Kidney (tissue), 14 donors: ENCODE results near the gene GRIK3. TPM values are rescaled to one million over a fixed set of nuclear protein-coding genes. Genes with fewer than 3 reads are reported as not detected.

Experiments used
- DNase-seq, 5 donors: peaks; one replicate each; pipeline ENCODE4 v3.0.0-alpha.2; 2013 to 2020
- FAIRE-seq: peaks from 2 replicates; lab custom pipeline; 2012; peaks lifted over from hg19 to GRCh38; lab: Jason Lieb, UNC
- H3K27ac ChIP-seq, 2 donors: one replicate each; pipeline ENCODE4 v1.7.0; 2013; ENCODE audit warnings: low read depth in 2 of 2, low read length in 2 of 2, inconsistent platforms in 1 of 2
- H3K27me3 ChIP-seq: one replicate; pipeline ENCODE4 v1.7.1; 2013; ENCODE audit warnings: low read length, inconsistent platforms; ENCODE audit not compliant: control insufficient read depth, insufficient read depth
- H3K36me3 ChIP-seq, 3 donors: one replicate each; pipeline versions ENCODE4 v1.7.0 to v1.7.1; 2013; ENCODE audit warnings: low read length in 3 of 3, control low read depth in 1 of 3, inconsistent platforms in 1 of 3; ENCODE audit not compliant: insufficient read depth in 3 of 3, control insufficient read depth in 2 of 3
- H3K4me1 ChIP-seq, 3 donors: one replicate each; pipeline versions ENCODE4 v1.7.0 to v1.7.1; 2013; ENCODE audit warnings: low read length in 3 of 3, inconsistent platforms in 1 of 3, low read depth in 1 of 3; ENCODE audit not compliant: control insufficient read depth in 2 of 3, insufficient read depth in 2 of 3
- H3K4me3 ChIP-seq, 3 donors: one replicate each; pipeline versions ENCODE4 v1.7.0 to v1.8.1; 2013; ENCODE audit warnings: low read length in 3 of 3, control low read depth in 1 of 3, inconsistent platforms in 1 of 3
- H3K9ac ChIP-seq, 3 donors: one replicate each; pipeline versions ENCODE4 v1.7.0 to v1.7.1; 2013; ENCODE audit warnings: low read length in 3 of 3, control low read depth in 1 of 3, inconsistent platforms in 1 of 3
- H3K9me3 ChIP-seq, 3 donors: one replicate each; pipeline versions ENCODE4 v1.7.0 to v1.7.1; 2013; ENCODE audit warnings: low read length in 3 of 3, control low read depth in 1 of 3, inconsistent platforms in 1 of 3; ENCODE audit not compliant: control insufficient read depth in 2 of 3, insufficient read depth in 1 of 3
- CTCF ChIP-seq: IDR thresholded peaks from 3 replicates; pipeline ENCODE4 v1.5.1; 2012; ENCODE audit warnings: mild to moderate bottlenecking, moderate library complexity, borderline replicate concordance; ENCODE audit not compliant: insufficient read depth; ENCODE audit errors: extremely low read depth
- intact Hi-C: fragments of 100-400 bp; cut with DNase I; formaldehyde crosslinking; loops from one replicate; pipeline ENCODE4 v1.11.1; 2022
- polyA plus RNA-seq: library from polyadenylated mRNA; stranded (reverse); fragments of 350-450 nt; fragmentation: Illumina TruSeq; extraction: RNeasy Lipid Tissue Mini Kit (QIAGEN cat#74804); gene quantifications from one replicate; pipeline ENCODE4 v1.2.3, GENCODE V29; 2014; ENCODE audit warnings: low read depth, low replicate concordance; ENCODE audit not compliant: insufficient read depth
- total RNA-seq: library from RNA; stranded (reverse); fragmentation: NEBNext Ultra II Directional; extraction: Animal tissue kit (Norgen Biotek cat#: 25700); gene quantifications from one replicate; pipeline ENCODE4 v1.2.1, GENCODE V29; 2021
- donor health status: control.
- donor health status: control.
- donor health status: control.
- donor health status: control.
- donor health status: control.
- donor health status: DM: yes; HTN: yes; CAD: no.
- donor health status: Normal renal cell carcinoma (clear cell type).

GRIK3 gene
- total and polyA plus RNA-seq, 2 donors from 2014 or later, result 0.06 to 0.38 TPM

- H3K36me3 ChIP-seq, result no peaks in the 10 kb centered on the region
- DNase-seq, result no peak
- FAIRE-seq, result no peak
- TF ChIP-seq CTCF, result no peak
- no peaks in the 10 kb centered on the region for H3K4me1 ChIP-seq
- no peak overlapping the region for H3K27ac ChIP-seq
- H3K27me3 ChIP-seq, result no peaks in the 10 kb centered on the region
- H3K9ac ChIP-seq, result no peak overlapping the region
- no peaks in the 10 kb centered on the region for H3K9me3 ChIP-seq
- H3K4me3 ChIP-seq, result no peak overlapping the region
- intact Hi-C loops, result no loop called here
Observed at GRCh38 chr1:36794460-36794859, 239.9 kb downstream of the GRIK3 start.

GRCh38 chr1:36793452-36793851 is 240.9 kb downstream of the GRIK3 start:
- DNase-seq (no peak), FAIRE-seq (no peak)
- H3K4me3 ChIP-seq, result no peak overlapping the region
- H3K36me3 ChIP-seq, result no peaks in the 10 kb centered on the region
- intact Hi-C loops, result no loop called here
- TF ChIP-seq CTCF, result no peak
- H3K27ac ChIP-seq, result no peak overlapping the region
- H3K4me1 ChIP-seq, result no peaks in the 10 kb centered on the region
- no peaks in the 10 kb centered on the region for H3K27me3 ChIP-seq
- no peaks in the 10 kb centered on the region for H3K9me3 ChIP-seq
- H3K9ac ChIP-seq, result no peak overlapping the region

- H3K9me3 ChIP-seq, result no peaks in the 10 kb centered on the region
- no peak overlapping the region for H3K4me3 ChIP-seq
- H3K36me3 ChIP-seq, result no peaks in the 10 kb centered on the region
- DNase-seq (no peak), FAIRE-seq (no peak)
- H3K27ac ChIP-seq, result no peak overlapping the region
- no peaks in the 10 kb centered on the region for H3K27me3 ChIP-seq
- intact Hi-C loops, result no loop called here
- no peak for TF ChIP-seq CTCF
- H3K9ac ChIP-seq, result no peak overlapping the region
- no peaks in the 10 kb centered on the region for H3K4me1 ChIP-seq
Observed at GRCh38 chr1:36792292-36792691, 242.0 kb downstream of the GRIK3 start.

- H3K9me3 ChIP-seq, result no peaks in the 10 kb centered on the region
- DNase-seq, result no peak
- no peaks in the 10 kb centered on the region for H3K36me3 ChIP-seq
- no peak overlapping the region for H3K27ac ChIP-seq
- H3K9ac ChIP-seq, result no peak overlapping the region
- no peak overlapping the region for H3K4me3 ChIP-seq
- H3K4me1 ChIP-seq, result no peaks in the 10 kb centered on the region
- TF ChIP-seq CTCF, result no peak
- intact Hi-C loops, result no loop called here
- no peak for FAIRE-seq
- H3K27me3 ChIP-seq, result no peaks in the 10 kb centered on the region
Observed at GRCh38 chr1:36790191-36790590, 244.1 kb downstream of the GRIK3 start.
